K562 (cell line): ENCODE results near the gene XBP1. TPM values are rescaled to one million over a fixed set of nuclear protein-coding genes. Genes with fewer than 3 reads are reported as not detected.
A peak's percentile ranks its signal among the peaks of the same experiment; 100 is the strongest.

Experiments
- ARID1B ChIP-seq: fragments of 450-650 bp; IDR thresholded peaks from 2 replicates; pipeline ENCODE4 v1.6.1; 2016; ENCODE audit warnings: antibody characterized with exemption, mild to moderate bottlenecking, inconsistent platforms
- FOXK2 ChIP-seq, 2 experiments: fragments of 450-650 bp; IDR thresholded peaks in 1 of 2; conservative IDR thresholded peaks in 1 of 2; 2 replicates each; pipeline ENCODE4 v1.6.1; 2016; ENCODE audit warnings: low read depth in 2 of 2, mild to moderate bottlenecking in 1 of 2
- FUS ChIP-seq: fragments of 200-400 bp; formaldehyde crosslinking; optimal IDR thresholded peaks from 2 replicates; pipeline ENCODE3; 2017; ENCODE audit warnings: low read depth, low read length
- GABPB1 ChIP-seq: sonication (generic); formaldehyde crosslinking; IDR thresholded peaks from 2 replicates; pipeline ENCODE4 v1.8.0; 2022; ENCODE audit warnings: mild to moderate bottlenecking, missing genetic modification reagents
- HDAC2 ChIP-seq: fragments of 450-650 bp; IDR thresholded peaks from 2 replicates; pipeline ENCODE4 v1.6.1; 2016; ENCODE audit warnings: mild to moderate bottlenecking
- RCOR1 ChIP-seq, 2 experiments: IDR thresholded peaks; 2 replicates each; pipeline ENCODE4 v1.6.1; 2012; ENCODE audit warnings: low read depth in 2 of 2, low read length in 2 of 2, borderline replicate concordance in 1 of 2, improper control_type of control experiment in 1 of 2
- RUNX1 ChIP-seq: sonication (generic); IDR thresholded peaks from 2 replicates; pipeline ENCODE4 v1.6.1; 2016; ENCODE audit warnings: antibody characterized with exemption, low read depth
- TEAD1 ChIP-seq, 2 experiments: fragments of 450-650 bp in 1 of 2; sonication (generic) in 1 of 2; formaldehyde crosslinking; IDR thresholded peaks; 2 replicates each; pipeline versions ENCODE4 v1.4.0 to v1.8.0; 2020 to 2022; ENCODE audit warnings: mild to moderate bottlenecking in 2 of 2, missing genetic modification reagents in 1 of 2
- ZNF3 ChIP-seq: fragments of 250-450 bp; sonication (Bioruptor Pico); IDR thresholded peaks from 2 replicates; pipeline ENCODE4 v1.5.0; 2021; ENCODE audit warnings: mild to moderate bottlenecking, moderate library complexity
- polyA plus RNA-seq, 8 experiments: library from polyadenylated mRNA; depleted of rRNA in 4 of 8; stranded (reverse) in 5 of 8; unstranded in 3 of 8; fragments of >200 nt; fragmentation: Nextera tagmentation in 2 of 8; fragmentation: Illumina TruSeq in 1 of 8; extraction: Ambion mirVana in 2 of 8; extraction: Trizol in 1 of 8; gene quantifications; 2 replicates each; pipeline versions ENCODE4 v1.2.1 to v1.2.3, GENCODE V29; 2011 to 2014; ENCODE audit warnings: inconsistent platforms in 1 of 8, missing spikeins in 1 of 8
- total RNA-seq, 7 experiments: library from RNA; depleted of rRNA in 6 of 7; stranded (reverse); fragments of >200 nt in 6 of 7; fragmentation: Illumina TruSeq in 2 of 7; extraction: Trizol in 2 of 7; gene quantifications; 2 replicates each; pipeline versions ENCODE4 v1.2.1 to v1.2.3, GENCODE V29; 2011 to 2021; ENCODE audit warnings: low replicate concordance in 1 of 7
- TF ChIP-seq, protein P1 (sequence below): fragments of 450-650 bp; IDR thresholded peaks from 2 replicates; pipeline ENCODE4 v1.6.1; 2016; ENCODE audit warnings: mild to moderate bottlenecking, moderate library complexity
- TF ChIP-seq, protein P2 (sequence below): fragments of 450-650 bp; IDR thresholded peaks from 2 replicates; pipeline ENCODE4 v1.7.0; 2016; ENCODE audit warnings: borderline replicate concordance
- TF ChIP-seq, protein P3 (sequence below): fragments of 450-650 bp; formaldehyde crosslinking; IDR thresholded peaks from 2 replicates; pipeline ENCODE4 v1.4.0; 2022; ENCODE audit warnings: missing genetic modification characterization

The XBP1 gene
- total and polyA plus RNA-seq, 9 of the 15 experiments (the other 6 are each of a cell fraction or from before 2014, with no cell fraction given), result 25.0 to 218 (median 94.6) TPM

DNA sequence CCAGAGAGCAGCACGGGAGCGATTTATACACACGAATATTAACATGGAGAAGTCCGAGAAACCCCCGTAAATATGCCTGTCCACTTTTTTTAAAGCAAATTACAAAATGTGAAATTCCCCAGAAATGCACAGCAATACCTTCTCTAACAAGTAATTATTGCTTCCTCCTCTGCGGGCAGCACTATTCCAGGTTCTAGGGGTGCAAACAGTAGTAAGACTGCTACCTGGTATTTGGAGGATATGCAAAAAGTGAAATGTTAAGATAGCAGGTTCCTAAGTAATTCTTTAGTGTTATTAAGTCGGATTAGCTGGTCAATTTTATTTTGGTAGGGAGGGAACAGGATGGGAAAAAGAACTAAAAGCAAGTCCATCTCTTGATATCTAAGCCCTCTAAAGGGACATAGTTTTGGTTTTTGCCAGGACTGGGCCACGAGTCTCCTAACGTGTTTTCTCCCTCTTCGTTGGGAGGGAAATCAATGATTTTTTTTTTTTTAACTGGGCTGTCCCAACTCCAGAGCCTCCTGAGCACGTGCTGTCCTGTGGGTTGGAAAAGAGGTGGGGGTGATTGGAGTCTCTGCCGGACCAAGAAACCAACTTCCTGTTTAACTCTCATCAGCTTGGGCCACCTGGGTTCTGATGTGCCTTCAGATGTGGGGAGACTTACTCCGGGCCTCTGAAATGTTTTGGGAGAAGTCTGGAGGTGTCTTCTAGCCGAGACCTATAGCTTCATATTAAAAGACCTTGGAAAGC lies 1.7 kb upstream of the XBP1 start (continued):
- TF ChIP-seq, protein P1, sequence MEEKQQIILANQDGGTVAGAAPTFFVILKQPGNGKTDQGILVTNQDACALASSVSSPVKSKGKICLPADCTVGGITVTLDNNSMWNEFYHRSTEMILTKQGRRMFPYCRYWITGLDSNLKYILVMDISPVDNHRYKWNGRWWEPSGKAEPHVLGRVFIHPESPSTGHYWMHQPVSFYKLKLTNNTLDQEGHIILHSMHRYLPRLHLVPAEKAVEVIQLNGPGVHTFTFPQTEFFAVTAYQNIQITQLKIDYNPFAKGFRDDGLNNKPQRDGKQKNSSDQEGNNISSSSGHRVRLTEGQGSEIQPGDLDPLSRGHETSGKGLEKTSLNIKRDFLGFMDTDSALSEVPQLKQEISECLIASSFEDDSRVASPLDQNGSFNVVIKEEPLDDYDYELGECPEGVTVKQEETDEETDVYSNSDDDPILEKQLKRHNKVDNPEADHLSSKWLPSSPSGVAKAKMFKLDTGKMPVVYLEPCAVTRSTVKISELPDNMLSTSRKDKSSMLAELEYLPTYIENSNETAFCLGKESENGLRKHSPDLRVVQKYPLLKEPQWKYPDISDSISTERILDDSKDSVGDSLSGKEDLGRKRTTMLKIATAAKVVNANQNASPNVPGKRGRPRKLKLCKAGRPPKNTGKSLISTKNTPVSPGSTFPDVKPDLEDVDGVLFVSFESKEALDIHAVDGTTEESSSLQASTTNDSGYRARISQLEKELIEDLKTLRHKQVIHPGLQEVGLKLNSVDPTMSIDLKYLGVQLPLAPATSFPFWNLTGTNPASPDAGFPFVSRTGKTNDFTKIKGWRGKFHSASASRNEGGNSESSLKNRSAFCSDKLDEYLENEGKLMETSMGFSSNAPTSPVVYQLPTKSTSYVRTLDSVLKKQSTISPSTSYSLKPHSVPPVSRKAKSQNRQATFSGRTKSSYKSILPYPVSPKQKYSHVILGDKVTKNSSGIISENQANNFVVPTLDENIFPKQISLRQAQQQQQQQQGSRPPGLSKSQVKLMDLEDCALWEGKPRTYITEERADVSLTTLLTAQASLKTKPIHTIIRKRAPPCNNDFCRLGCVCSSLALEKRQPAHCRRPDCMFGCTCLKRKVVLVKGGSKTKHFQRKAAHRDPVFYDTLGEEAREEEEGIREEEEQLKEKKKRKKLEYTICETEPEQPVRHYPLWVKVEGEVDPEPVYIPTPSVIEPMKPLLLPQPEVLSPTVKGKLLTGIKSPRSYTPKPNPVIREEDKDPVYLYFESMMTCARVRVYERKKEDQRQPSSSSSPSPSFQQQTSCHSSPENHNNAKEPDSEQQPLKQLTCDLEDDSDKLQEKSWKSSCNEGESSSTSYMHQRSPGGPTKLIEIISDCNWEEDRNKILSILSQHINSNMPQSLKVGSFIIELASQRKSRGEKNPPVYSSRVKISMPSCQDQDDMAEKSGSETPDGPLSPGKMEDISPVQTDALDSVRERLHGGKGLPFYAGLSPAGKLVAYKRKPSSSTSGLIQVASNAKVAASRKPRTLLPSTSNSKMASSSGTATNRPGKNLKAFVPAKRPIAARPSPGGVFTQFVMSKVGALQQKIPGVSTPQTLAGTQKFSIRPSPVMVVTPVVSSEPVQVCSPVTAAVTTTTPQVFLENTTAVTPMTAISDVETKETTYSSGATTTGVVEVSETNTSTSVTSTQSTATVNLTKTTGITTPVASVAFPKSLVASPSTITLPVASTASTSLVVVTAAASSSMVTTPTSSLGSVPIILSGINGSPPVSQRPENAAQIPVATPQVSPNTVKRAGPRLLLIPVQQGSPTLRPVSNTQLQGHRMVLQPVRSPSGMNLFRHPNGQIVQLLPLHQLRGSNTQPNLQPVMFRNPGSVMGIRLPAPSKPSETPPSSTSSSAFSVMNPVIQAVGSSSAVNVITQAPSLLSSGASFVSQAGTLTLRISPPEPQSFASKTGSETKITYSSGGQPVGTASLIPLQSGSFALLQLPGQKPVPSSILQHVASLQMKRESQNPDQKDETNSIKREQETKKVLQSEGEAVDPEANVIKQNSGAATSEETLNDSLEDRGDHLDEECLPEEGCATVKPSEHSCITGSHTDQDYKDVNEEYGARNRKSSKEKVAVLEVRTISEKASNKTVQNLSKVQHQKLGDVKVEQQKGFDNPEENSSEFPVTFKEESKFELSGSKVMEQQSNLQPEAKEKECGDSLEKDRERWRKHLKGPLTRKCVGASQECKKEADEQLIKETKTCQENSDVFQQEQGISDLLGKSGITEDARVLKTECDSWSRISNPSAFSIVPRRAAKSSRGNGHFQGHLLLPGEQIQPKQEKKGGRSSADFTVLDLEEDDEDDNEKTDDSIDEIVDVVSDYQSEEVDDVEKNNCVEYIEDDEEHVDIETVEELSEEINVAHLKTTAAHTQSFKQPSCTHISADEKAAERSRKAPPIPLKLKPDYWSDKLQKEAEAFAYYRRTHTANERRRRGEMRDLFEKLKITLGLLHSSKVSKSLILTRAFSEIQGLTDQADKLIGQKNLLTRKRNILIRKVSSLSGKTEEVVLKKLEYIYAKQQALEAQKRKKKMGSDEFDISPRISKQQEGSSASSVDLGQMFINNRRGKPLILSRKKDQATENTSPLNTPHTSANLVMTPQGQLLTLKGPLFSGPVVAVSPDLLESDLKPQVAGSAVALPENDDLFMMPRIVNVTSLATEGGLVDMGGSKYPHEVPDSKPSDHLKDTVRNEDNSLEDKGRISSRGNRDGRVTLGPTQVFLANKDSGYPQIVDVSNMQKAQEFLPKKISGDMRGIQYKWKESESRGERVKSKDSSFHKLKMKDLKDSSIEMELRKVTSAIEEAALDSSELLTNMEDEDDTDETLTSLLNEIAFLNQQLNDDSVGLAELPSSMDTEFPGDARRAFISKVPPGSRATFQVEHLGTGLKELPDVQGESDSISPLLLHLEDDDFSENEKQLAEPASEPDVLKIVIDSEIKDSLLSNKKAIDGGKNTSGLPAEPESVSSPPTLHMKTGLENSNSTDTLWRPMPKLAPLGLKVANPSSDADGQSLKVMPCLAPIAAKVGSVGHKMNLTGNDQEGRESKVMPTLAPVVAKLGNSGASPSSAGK, result peak; percentile 74
- 0 out of 2 replicates have a peak, but pooled peaks have one; percentile 19 for TF ChIP-seq GABPB1
- no peak for TF ChIP-seq ZNF3 (CRISPR knock-in tag)
- no peak for TF ChIP-seq FUS
- TF ChIP-seq FOXK2 (conservative IDR thresholded peaks at IDR 0.05 in 1 of 2, IDR thresholded peaks at IDR 0.05 in 1 of 2; ENCODE audit: low read depth in 2 of 2), result 0 out of 4 replicates have a peak, but pooled peaks of 1 of the 2 experiments have one; percentile 27
- no peak for TF ChIP-seq RUNX1
- 0 out of 2 replicates have a peak, but pooled peaks have one; percentile 16 for TF ChIP-seq HDAC2
- TF ChIP-seq, protein P2, sequence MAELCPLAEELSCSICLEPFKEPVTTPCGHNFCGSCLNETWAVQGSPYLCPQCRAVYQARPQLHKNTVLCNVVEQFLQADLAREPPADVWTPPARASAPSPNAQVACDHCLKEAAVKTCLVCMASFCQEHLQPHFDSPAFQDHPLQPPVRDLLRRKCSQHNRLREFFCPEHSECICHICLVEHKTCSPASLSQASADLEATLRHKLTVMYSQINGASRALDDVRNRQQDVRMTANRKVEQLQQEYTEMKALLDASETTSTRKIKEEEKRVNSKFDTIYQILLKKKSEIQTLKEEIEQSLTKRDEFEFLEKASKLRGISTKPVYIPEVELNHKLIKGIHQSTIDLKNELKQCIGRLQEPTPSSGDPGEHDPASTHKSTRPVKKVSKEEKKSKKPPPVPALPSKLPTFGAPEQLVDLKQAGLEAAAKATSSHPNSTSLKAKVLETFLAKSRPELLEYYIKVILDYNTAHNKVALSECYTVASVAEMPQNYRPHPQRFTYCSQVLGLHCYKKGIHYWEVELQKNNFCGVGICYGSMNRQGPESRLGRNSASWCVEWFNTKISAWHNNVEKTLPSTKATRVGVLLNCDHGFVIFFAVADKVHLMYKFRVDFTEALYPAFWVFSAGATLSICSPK, result no peak
- TF ChIP-seq, protein P3, sequence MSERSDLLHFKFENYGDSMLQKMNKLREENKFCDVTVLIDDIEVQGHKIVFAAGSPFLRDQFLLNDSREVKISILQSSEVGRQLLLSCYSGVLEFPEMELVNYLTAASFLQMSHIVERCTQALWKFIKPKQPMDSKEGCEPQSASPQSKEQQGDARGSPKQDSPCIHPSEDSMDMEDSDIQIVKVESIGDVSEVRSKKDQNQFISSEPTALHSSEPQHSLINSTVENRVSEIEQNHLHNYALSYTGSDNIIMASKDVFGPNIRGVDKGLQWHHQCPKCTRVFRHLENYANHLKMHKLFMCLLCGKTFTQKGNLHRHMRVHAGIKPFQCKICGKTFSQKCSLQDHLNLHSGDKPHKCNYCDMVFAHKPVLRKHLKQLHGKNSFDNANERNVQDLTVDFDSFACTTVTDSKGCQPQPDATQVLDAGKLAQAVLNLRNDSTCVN (CRISPR knock-in tag), result no peak
- no peak for TF ChIP-seq RCOR1 (IDR thresholded peaks at IDR 0.05; ENCODE audit: borderline replicate concordance in 1 of 2, low read depth in 2 of 2, low read length in 2 of 2)
- no peak for TF ChIP-seq TEAD1 (CRISPR knock-in tag; IDR thresholded peaks at IDR 0.05)
- TF ChIP-seq ARID1B, result peak; percentile 20; the same call in 1 of the 2 replicates
